Measurements from ENCODE around the gene CCNH.

CCNH gene

GRCh38 chr5:87401626-87402025 is 11.1 kb downstream of the CCNH start:
- DNase-seq, result no peak

- no peak for DNase-seq
These were observed 12.3 kb downstream of the CCNH start for GRCh38 chr5:87400305-87400899.

GRCh38 chr5:87399720-87400119 is 13.0 kb downstream of the CCNH start:
- DNase-seq, result no peak

GRCh38 chr5:87398981-87399614 is 13.6 kb downstream of the CCNH start:
- DNase-seq, result no peak

- DNase-seq, result no peak
These were observed 18.1 kb downstream of the CCNH start for GRCh38 chr5:87394411-87395165.

- no peak for DNase-seq
These were observed 19.4 kb downstream of the CCNH start for GRCh38 chr5:87393331-87393730.

DNA sequence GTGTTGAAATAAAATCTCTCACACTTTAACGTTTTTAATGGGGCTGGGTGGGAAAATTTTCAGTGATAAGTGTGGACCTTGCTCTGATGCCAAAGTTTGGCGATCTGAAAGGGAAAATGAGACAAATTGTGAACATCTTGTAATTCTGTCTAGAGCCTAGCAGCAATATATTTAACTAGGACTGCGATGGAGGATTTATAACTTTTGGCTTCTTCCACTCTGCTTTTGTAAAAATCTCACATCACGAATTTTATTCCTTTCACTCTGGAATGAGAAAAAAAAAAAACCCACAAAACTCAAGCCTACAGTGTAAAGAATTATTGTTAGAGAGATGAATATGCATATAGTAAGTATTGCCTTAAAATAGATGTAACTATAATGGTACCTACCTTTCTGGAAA is 19.9 kb downstream of the CCNH start:
- no peak for DNase-seq

DNA sequence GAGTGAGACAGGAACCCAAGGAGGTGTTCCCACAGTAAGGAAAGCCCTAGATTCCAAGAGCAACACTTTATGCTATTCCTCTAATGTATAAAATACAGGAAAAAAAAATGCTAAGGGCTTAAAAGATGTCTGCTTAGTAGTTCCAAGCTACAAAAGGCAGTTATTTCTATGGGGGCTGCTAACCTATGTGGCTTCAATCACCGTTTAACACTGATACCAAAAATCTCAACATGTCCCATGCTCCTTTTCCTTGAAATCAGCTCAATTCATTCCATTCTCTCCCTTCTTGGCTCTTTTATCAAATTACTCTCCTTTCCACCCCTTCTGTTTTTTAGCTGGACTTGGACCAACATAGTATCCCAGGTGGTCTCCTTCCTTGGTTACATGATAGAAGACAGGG is 20.6 kb downstream of the CCNH start:
- DNase-seq, result no peak

DNA sequence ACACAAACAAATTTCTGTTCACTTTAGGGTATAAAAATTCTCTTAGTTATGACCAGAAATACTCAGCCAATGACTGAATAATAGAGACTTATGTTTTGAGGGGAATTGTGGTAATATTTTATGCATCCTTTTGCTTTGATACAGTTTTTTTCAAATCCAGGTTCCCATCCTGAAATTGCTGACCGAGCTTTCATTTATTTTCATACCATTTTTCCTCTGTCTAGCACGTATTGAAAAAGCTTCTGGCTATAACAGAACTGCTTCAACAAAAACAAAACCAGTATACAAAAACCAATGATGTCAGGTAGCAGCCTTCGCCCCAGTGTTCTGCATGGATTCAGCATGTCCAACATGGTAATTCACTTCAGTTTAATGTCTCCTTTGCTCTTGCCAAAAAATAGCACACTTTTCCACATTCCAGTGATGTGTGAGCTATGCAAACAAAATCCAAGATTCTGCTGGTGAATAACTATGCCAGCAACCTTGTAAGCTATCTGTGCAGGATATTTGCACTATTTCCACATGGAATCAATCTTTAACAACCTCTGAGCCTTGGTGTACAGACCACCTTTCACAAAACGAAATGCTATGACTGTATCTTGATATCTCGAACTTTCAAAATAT is 22.0 kb downstream of the CCNH start:
- DNase-seq, result no peak

GRCh38 chr5:87390075-87390474 is 22.7 kb downstream of the CCNH start:
- DNase-seq, result no peak

- no peak for DNase-seq
These were observed 23.3 kb downstream of the CCNH start for GRCh38 chr5:87389296-87390034.

GRCh38 chr5:87388129-87388528 is 24.6 kb downstream of the CCNH start:
- DNase-seq, result no peak

DNA sequence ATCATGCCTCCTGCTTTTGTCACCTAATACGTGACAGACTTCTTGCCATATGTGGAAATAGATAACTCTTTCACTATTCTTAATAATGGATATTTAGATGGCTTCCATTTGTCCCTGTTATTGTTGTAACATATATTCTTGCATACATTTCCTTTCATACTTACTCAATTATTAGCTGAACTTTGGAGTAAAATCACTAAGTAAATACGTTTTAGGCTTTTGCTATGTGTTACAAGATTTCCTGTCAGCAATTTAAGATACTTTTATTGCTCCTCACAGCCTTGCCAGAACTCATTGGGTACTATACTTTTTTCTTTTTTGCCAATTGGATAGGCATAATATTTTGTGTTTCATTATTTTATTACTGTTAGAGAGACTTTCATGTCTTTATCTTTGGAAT is 26.9 kb downstream of the CCNH start:
- DNase-seq, result no peak

DNA sequence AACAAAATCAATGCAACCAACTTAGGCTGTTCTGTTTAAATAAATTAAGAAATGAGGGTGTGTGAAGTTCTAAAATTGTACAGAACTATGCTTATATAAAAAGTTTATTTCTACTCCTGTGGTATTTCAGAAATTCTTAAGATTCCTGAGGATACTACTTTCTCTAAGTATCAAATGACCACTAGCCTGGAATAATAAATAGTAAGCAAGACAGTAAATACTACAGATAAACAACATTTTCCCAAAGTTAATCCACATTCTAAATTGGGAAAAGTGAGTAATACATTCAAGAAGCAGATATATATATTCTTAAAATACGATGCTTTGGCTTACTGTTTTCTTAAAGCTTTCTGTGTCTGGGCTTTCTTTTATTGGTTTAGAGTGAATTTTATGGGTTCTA is 29.5 kb downstream of the CCNH start:
- DNase-seq, result no peak

DNA sequence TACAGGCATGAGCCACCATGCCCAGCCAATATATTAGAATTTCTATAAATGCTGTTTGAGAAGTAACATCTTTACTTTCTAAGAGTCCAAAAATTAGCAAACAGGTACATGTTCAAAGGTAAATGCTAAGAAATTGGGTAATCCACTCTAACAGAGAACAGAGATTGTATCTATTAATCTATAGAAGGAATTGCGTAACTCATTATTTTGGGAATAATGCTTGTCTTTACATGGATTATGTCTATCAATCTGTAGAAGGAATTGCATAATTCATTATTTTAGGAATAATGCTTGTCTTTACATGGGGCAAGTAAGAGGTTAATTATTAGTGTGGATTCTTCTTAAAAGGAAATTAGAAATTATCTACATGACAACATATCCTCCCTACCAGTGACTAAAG is 30.5 kb downstream of the CCNH start:
- DNase-seq, result no peak

DNA sequence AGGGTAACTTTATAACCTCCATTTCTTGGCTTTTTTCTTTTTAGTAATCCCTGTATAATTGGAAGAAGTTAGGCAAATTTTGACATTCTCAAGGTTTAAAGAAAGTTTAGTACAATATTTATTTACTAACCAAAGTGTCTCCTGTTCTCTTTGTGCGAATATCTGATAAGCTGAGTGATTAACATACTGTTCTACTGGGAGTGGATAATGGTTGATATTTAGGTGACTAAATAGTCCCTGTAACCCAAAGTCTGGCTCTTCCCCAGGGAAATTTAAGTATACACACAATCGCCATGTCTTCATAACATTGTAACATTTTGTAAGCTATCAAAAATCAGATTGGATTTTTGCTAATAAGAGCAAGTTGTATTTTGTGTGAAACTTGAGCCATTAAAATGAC is 40.0 kb downstream of the CCNH start:
- no peak for DNase-seq

- DNase-seq, result no peak
These were observed 43.3 kb downstream of the CCNH start for GRCh38 chr5:87369431-87369830.

GRCh38 chr5:87368601-87369000 is 44.1 kb downstream of the CCNH start:
- no peak for DNase-seq

DNA sequence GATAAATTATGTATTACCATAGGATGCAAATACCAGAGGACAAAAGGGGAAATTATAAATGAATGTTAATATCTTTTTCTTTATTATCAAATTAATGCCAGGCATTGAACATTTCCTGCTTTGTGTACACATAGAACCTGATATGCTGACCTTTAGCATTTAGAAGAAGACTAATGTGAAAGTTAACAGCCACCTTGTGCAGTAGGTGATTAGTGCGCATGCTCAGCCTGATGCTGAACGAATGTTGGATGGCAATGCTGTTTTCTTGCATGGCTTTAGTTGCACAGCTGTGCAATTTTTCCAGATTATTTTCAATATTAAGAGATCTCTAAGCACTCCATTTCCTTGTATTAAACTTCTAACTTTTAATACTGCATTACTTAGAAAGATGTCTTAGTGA is 45.5 kb downstream of the CCNH start:
- DNase-seq, result no peak

DNA sequence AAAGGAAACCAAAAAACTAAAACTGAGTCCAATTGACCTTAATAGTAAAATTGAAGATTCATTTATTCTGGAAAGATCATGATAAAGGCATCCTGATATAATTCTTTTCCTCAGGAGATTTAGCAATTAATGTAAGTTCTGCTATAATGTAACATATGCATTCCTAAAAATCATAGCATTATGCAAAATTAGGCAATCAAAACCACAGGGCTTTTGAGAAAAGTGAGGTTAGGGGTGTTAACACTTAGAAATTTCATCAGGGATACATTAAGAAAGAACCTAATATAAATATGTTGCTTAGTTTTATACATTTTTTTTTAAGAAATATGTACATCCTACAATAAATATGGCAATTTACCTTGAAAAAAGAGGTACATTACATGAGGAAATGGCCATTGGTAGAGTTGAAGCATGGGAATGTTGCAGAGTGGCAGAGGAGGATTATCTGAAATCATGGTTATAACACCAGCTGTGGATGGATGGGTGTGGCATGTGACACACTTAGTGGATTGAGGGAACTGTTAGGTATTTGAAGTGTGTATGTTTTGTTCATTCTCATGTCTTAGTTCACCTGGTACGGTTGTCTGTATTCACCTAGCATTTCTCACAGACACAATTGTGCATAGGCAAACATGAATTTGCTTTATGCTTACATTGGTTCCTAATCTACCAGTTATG is 51.1 kb downstream of the CCNH start:
- no peak for DNase-seq

- DNase-seq, result no peak
These were observed 51.7 kb downstream of the CCNH start for GRCh38 chr5:87361031-87361445.

DNA sequence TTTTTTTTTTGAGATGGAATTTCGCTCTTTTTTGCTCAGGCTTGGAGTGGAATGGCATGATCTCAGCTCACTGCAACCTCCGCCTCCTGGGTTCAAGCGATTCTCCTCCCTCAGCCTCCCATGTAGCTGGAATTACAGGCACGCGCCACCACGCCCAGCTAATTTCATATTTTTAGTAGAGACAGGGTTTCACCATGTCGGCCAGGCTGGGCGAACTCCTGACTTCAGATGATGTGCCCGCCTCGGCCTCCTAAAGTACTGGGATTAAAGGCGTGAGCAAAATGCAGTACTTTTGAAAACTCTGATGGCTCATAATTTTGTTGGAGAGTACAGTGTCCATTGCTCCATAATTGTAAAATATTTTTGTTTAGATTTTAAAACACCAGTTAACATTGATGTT is 52.6 kb downstream of the CCNH start:
- no peak for DNase-seq

- DNase-seq, result no peak
These were observed 53.6 kb downstream of the CCNH start for GRCh38 chr5:87359106-87359505.
